Hematopoietic multipotent progenitor cell treated with erythropoietin and hydrocortisone succinate and interleukin-3 and kit ligand, for 8 days (in vitro differentiated cells): Measurements from ENCODE around the gene CAST.
"Not testable (repeated sequence)": the region's sequence is repeated elsewhere in the genome, so short reads cannot be mapped to it uniquely, and the experiment has no call there.

ENCODE experiments used
- DNase-seq: peaks from one replicate; pipeline ENCODE4 v3.0.0-alpha.2; 2015

The CAST gene, protein sequence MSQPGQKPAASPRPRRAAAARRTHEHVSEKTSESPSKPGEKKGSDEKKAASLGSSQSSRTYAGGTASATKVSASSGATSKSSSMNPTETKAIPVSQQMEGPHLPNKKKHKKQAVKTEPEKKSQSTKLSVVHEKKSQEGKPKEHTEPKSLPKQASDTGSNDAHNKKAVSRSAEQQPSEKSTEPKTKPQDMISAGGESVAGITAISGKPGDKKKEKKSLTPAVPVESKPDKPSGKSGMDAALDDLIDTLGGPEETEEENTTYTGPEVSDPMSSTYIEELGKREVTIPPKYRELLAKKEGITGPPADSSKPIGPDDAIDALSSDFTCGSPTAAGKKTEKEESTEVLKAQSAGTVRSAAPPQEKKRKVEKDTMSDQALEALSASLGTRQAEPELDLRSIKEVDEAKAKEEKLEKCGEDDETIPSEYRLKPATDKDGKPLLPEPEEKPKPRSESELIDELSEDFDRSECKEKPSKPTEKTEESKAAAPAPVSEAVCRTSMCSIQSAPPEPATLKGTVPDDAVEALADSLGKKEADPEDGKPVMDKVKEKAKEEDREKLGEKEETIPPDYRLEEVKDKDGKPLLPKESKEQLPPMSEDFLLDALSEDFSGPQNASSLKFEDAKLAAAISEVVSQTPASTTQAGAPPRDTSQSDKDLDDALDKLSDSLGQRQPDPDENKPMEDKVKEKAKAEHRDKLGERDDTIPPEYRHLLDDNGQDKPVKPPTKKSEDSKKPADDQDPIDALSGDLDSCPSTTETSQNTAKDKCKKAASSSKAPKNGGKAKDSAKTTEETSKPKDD

GRCh38 chr5:96661855-96662724, at the start of gene CAST:
TSS of gene CAST (plus strand) at chr5:96662376. CDS start at chr5:96662423, 47 bp downstream.
- peak; percentile 82 for DNase-seq

- DNase-seq = peak; percentile 74
Measured at GRCh38 chr5:96614110-96614691, 48.0 kb upstream of the CAST start.

DNA sequence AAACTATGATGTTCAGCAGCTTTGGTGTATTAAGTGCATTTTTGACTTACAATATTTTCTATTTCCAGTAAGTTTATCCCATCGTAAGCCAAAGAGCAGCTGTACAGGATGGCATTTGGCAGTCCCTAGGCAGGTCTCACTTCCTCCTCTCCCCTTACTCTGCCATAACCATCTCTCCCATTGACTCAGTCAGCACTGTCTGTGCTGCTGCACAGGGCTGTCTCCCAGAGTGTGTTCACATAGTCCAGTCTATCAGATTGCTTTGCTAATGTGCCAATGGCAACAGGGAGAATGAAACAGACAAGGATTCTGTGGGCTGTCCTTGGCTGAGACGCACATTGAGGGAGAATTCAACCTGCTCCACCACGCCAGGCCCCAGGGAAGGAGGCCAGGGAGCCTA, 47.0 kb upstream of the CAST start:
- DNase-seq = no peak

- DNase-seq = no peak
Measured at GRCh38 chr5:96616801-96617200, 45.4 kb upstream of the CAST start.

DNA sequence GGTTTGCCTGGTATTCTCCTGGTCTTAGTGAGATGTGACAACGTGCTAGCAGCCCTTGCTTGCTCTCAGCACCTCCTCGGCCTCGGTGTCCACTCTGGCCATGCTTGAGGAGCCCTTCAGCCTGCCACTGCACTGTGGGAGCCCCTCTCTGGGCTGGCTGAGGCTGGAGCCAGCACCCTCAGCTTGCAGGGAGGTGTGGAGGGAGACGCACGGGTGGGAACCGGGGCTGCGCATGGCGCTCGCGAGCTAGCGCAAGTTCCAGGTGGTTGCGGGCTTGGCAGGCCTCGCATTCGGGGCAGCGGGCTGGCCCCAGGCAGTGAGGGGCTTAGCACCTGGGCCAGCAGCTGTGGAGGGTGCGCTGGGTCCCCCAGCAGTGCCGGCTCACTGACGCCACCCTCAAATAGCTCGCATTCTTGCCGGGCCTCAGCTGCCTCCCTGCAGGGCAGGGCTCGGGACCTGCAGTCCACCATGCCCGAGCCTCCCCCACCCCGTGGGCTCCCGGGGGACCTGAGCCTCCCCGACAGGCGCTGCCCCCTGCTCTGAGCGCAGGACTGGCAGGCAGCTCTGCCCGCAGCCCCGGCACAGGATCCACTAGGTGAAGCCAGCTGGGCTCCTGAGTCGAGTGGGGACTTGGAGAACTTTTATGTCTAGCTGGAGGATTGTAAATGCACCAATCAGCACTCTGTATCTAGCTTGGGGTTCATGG, 43.7 kb upstream of the CAST start:
- not testable (repeated sequence) for DNase-seq

- DNase-seq = no peak
Measured at GRCh38 chr5:96619946-96620345, 42.2 kb upstream of the CAST start.

- no peak for DNase-seq
Measured at GRCh38 chr5:96624596-96624995, 37.6 kb upstream of the CAST start.

DNA sequence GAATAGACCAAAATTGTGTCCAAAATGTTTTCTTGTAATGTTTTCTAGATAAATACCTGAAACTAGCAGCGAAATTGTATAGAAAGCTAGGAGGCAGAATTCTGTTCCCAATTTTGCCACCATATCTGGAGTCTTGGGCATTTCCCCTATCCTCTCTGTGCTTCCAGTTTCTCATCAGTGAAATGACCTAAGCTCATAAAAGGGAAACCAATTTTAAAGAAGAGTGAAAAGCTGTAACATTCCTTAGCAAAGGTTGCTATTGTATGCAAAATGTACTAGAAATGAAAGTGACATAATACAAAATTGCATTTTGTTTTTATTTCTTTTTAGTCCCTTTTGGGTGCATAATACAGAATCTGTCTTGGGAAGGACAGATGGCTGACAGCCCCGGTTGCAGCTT, 36.8 kb upstream of the CAST start:
- DNase-seq = no peak

GRCh38 chr5:96626956-96627355, 35.2 kb upstream of the CAST start:
- no peak for DNase-seq

DNA sequence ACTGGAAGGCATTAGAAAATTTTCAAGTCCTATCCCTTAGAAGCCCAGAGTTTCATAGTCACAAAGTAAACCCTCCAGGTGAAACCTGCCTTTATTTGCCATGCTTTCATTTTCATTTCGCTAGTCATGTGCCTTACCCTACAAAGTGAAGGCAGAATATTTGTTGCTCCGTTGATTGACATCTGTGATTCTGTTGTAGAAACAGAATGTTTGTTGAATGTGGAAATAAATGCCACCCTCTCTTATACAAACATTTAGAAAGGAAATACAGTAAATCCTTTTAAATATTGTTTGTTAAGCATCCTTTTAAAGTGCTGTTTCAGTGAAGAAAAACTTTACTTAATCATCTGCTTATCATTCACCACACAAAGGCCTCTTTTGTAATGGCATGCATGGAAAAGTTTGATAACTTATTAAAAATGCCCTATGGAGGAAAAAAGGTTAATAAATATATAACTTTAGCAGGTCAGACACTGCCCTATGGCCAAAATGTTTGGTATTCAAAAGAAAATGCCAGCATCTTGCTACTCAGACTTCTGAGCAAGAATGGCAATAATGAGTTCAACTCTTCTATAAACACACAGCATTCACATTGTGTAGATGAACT, 34.3 kb upstream of the CAST start:
- no peak for DNase-seq

- no peak for DNase-seq
Measured at GRCh38 chr5:96628406-96628805, 33.8 kb upstream of the CAST start.

DNA sequence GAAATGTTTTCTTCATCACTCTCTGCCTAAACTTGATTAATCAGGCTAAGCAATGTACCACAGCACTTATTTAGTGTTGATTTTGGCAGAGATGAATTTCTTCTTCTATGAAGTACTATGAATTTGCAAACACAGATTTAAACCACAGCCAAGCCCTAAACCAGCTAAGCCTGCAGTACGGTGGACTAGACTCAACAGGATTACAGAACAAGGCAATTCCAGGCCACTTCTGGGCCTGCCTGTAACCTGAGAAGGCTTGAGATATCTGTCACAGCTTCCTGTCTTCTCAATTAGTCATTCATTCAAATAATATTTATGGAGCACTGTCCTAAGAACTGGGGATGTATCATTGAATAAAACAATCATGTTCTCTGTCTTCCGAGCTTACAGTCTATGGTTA, 32.4 kb upstream of the CAST start:
- no peak for DNase-seq

DNA sequence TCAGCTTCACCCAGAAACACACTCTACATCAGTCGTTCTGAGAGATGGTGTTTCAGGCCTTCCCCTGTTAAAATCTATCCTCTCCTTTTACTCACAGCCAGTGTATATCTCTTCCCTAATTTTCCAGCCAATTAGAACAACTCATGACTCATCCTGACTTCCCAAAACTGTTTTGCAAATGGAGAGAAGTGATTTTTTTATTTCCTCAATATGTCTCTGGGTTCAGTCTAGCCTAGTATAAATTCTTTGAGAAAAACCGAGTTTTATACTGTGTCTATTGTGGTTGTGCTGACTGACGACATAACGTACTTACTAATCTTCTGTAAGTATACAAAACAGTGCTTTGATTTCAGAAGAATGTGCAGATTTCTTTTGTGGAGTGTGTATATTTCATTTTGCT, 28.4 kb upstream of the CAST start:
- DNase-seq = no peak

- DNase-seq = no peak
Measured at GRCh38 chr5:96634881-96635280, 27.3 kb upstream of the CAST start.

GRCh38 chr5:96636046-96636445, 26.1 kb upstream of the CAST start:
- no peak for DNase-seq

DNA sequence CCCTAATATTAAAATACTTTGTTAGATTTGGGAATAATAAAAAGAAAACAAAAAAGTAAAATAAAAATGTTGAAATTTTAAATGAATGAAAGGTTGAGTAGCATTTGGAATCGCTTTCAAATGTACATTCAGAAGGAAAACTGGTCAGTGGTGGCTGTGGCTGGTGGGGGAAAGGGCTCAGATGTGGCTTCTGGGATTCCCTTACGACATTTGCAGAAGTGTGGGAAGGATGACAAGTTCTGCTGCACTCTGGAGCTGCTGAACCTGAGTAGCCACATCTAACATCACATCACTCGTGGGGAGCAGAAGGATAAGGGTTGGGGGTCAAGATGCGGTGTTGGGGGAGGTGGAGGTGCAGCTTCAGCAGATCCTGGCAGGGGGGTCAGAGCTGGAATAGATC, 25.6 kb upstream of the CAST start:
- no peak for DNase-seq

GRCh38 chr5:96637196-96637595, 25.0 kb upstream of the CAST start:
- no peak for DNase-seq

DNA sequence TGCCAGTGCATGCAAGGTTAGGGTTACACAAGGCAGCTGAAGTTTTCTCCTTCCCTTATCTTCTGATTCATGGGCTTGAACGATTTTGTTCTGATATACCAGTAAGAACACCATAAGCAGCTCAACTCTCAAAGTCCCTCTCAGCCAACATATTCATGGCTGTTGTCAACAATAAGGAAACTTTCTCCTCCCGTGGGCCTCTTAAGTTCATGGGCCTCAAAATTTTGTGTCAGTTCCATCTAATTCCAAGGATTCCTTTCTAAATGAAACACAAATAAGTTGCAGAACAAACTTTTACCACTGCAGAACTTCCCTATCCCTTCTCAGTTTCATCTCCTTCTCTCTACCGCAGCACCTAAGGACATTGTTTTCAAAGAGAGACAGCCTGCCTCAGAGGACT, 23.6 kb upstream of the CAST start:
- DNase-seq = no peak

GRCh38 chr5:96640696-96641095, 21.5 kb upstream of the CAST start:
- DNase-seq = no peak

- DNase-seq = no peak
Measured at GRCh38 chr5:96641368-96642280, 20.6 kb upstream of the CAST start.

DNA sequence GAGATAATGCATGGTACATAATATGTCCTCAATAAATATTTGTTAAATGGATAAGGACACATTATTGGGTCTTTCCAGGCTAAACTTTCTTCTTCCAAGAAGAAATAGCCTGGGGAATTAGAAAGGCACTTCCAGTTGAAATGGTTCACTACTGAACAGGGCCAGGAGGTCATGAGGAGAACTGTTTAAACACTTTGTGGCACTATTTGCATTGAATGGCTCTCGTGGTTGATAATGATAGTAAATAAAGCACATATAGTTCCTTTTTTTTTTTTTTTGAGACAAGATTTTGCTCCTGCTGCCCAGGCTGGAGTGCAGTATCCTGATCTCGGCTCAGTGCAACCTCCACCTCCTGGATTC, 19.9 kb upstream of the CAST start:
- DNase-seq = no peak
